Measurements from ENCODE around the gene PLOD2. TPM values are rescaled to one million over a fixed set of nuclear protein-coding genes. Genes with fewer than 3 reads are reported as not detected.

PLOD2 gene
- total and polyA plus RNA-seq, 2 of the 4 experiments (the other 2 are of a cell fraction): 84.0 to 117 TPM

- Histone ChIP-seq H2BK15ac (ENCODE audit: low read depth, low read length) (peak overlapping the region; percentile 96; the same call in 2 of the 3 replicates), H4K5ac (ENCODE audit: low read depth, low read length) (peak overlapping the region; percentile 73), H3K18ac (ENCODE audit: low read depth, low read length) (peak overlapping the region; percentile 95), H3K23ac (ENCODE audit: low read depth, low read length) (peak overlapping the region; percentile 95), H3K36me3 (ENCODE audit: control insufficient read depth, insufficient read depth, low read length) (no peaks in the 10 kb centered on the region), H3K4me3 (ENCODE audit: insufficient read depth, low read depth, low read length) (peak overlapping the region; percentile 10; the same call in 1 of the 2 replicates), H4K20me1 (ENCODE audit: insufficient read depth, low read length) (no peaks in the 10 kb centered on the region), H2BK120ac (ENCODE audit: low read depth, low read length) (peak overlapping the region; percentile 98), H3K4ac (ENCODE audit: low read depth, low read length) (peak overlapping the region; percentile 96), H3K9me1 (ENCODE audit: insufficient read depth, low read length) (peaks cover 12% of the 10 kb centered on the region), H4K91ac (ENCODE audit: insufficient read depth, low read depth, low read length) (peak overlapping the region; percentile 96), H2AK9ac (replicated peaks; ENCODE audit: low read depth, low read length, poor library complexity) (peak overlapping the region; percentile 56), H3K9ac (ENCODE audit: low read depth, low read length) (peak overlapping the region; percentile 43; the same call in 1 of the 2 replicates), H2AK5ac (ENCODE audit: low read depth, low read length) (peak overlapping the region; percentile 90), H3K4me1 (ENCODE audit: control insufficient read depth, insufficient read depth, low read length) (peaks cover 18% of the 10 kb centered on the region), H3K27ac (ENCODE audit: insufficient read depth, low read length) (peak overlapping the region; percentile 54), H3K79me1 (ENCODE audit: low read depth in 1 of 2, low read length in 2 of 2) (peaks cover 3 to 18% of the 10 kb centered on the region in 2 experiments; a peak in 3 of 4 replicates), H2BK5ac (ENCODE audit: low read depth, low read length, poor library complexity, severe bottlenecking) (peak overlapping the region; percentile 95), H3K9me3 (ENCODE audit: control insufficient read depth, insufficient read depth, low read length) (no peaks in the 10 kb centered on the region), H2AFZ (replicated peaks; ENCODE audit: low read length, poor library complexity) (peak overlapping the region; percentile 28), H4K8ac (ENCODE audit: low read depth in 2 of 2, low read length in 2 of 2) (peak overlapping the region; percentile 88), H2BK20ac (ENCODE audit: low read depth, low read length) (peak overlapping the region; percentile 99), H3K56ac (ENCODE audit: extremely low read depth, insufficient read depth, low read length) (peak overlapping the region; percentile 80; the same call in 1 of the 2 replicates), H3K14ac (replicated peaks; ENCODE audit: low read depth, low read length) (peak overlapping the region; percentile 95), H3K27me3 (ENCODE audit: control insufficient read depth, insufficient read depth, low read length) (no peaks in the 10 kb centered on the region), H3K4me2 (ENCODE audit: low read depth, low read length) (peak overlapping the region; percentile 86; the same call in 1 of the 2 replicates)
- TF ChIP-seq, protein P1, sequence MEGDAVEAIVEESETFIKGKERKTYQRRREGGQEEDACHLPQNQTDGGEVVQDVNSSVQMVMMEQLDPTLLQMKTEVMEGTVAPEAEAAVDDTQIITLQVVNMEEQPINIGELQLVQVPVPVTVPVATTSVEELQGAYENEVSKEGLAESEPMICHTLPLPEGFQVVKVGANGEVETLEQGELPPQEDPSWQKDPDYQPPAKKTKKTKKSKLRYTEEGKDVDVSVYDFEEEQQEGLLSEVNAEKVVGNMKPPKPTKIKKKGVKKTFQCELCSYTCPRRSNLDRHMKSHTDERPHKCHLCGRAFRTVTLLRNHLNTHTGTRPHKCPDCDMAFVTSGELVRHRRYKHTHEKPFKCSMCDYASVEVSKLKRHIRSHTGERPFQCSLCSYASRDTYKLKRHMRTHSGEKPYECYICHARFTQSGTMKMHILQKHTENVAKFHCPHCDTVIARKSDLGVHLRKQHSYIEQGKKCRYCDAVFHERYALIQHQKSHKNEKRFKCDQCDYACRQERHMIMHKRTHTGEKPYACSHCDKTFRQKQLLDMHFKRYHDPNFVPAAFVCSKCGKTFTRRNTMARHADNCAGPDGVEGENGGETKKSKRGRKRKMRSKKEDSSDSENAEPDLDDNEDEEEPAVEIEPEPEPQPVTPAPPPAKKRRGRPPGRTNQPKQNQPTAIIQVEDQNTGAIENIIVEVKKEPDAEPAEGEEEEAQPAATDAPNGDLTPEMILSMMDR (conservative IDR thresholded peaks at IDR 0.05; ENCODE audit: low read depth, low read length): no peak
- TF ChIP-seq RCOR1 (IDR thresholded peaks at IDR 0.05; ENCODE audit: insufficient replicate concordance, low read length) (no peak), RFX5 (IDR thresholded peaks at IDR 0.05; ENCODE audit: low read depth, low read length) (no peak), CHD1 (IDR thresholded peaks at IDR 0.05; ENCODE audit: low read depth, low read length) (no peak), CEBPB (IDR thresholded peaks at IDR 0.05; ENCODE audit: low read depth, low read length) (no peak), MAFK (IDR thresholded peaks at IDR 0.05; ENCODE audit: low read depth, low read length) (peak; percentile 20; the same call in 1 of the 2 replicates), MAZ (IDR thresholded peaks at IDR 0.05; ENCODE audit: borderline replicate concordance, low read depth, low read length) (no peak)
- ChIA-PET POLR2A (ENCODE audit: unreplicated experiment) (no interaction called here), CTCF (interaction anchor here (0.6 to 2.3 kb wide), 5 partner anchors 8 to 277 kb away, joined by 3 to 10 read pairs (median 5); no protein-coding TSS in a partner anchor)
- in situ Hi-C loops (cut with MboI; ENCODE audit: low sequenced_read_pairs) (loop anchor here (5.0 kb wide), 1 partner anchor 98 kb away; no protein-coding TSS in a partner anchor), intact Hi-C loops (cut with micrococcal nuclease) (loop anchor here (5.0 kb wide), 1 partner anchor 38 kb away; no protein-coding TSS in a partner anchor), dilution Hi-C loops (cut with HindIII; ENCODE audit: low sequenced_read_pairs, unreplicated experiment) (no loop called here)
- no TSS peak for BruUV-seq (replicated peaks)
- ATAC-seq (ENCODE audit: low read depth): peak; percentile 5
- WGBS, 2 experiments (ENCODE audit: extremely low coverage in 2 of 2, insufficient read length in 1 of 2): 29% methylated on average over 3 of the region's 7 CpGs; no CpG with 5 or more reads in 1 of the 2 experiments
- peak; percentile 85 for DNase-seq
Measured at GRCh38 chr3:146164971-146165769, 4.2 kb upstream of the PLOD2 start.

Data from IMR-90 (cell line).